ENCODE results near the gene SMPD2.

- TF ChIP-seq CTCF (IDR thresholded peaks at IDR 0.05) (no peak), POLR2A (IDR thresholded peaks at IDR 0.05) (no peak), EP300 (IDR thresholded peaks at IDR 0.05) (no peak)
These were observed 19.8 kb upstream of the SMPD2 start for GRCh38 chr6:109420751-109421150.

Data from upper lobe of left lung (tissue), 4 donors.